Upper lobe of right lung (tissue), 1 donor: ENCODE measurements around the gene HRH3. TPM values are rescaled to one million over a fixed set of nuclear protein-coding genes. Genes with fewer than 3 reads are reported as not detected.

Experiments
- ATAC-seq: fragments of 200-7000 bp; cut with Tn5 transposase; one replicate; pipeline ENCODE4 v1.9.1; 2020; ENCODE audit warnings: mild to moderate bottlenecking, moderate library complexity
- DNase-seq: peaks from one replicate; pipeline ENCODE4 v3.0.0-alpha.2; 2020
- H3K27ac ChIP-seq: fragments of 200-600 bp; one replicate; pipeline ENCODE4 v1.8.0; 2022
- H3K27me3 ChIP-seq: fragments of 200-600 bp; one replicate; pipeline ENCODE4 v1.8.0; 2022; ENCODE audit warnings: mild to moderate bottlenecking
- H3K36me3 ChIP-seq: fragments of 200-600 bp; one replicate; pipeline ENCODE4 v1.8.0; 2022
- H3K4me1 ChIP-seq: fragments of 200-600 bp; one replicate; pipeline ENCODE4 v1.8.0; 2022
- H3K4me3 ChIP-seq: fragments of 200-600 bp; one replicate; pipeline ENCODE4 v1.8.0; 2022; ENCODE audit warnings: mild to moderate bottlenecking
- H3K9me3 ChIP-seq: fragments of 200-600 bp; one replicate; pipeline ENCODE4 v1.8.0; 2022
- CTCF ChIP-seq: fragments of 200-600 bp; IDR thresholded peaks from one replicate; pipeline ENCODE4 v1.8.0; 2022; ENCODE audit warnings: antibody characterized with exemption
- intact Hi-C: fragments of 100-400 bp; cut with DNase I; formaldehyde crosslinking; loops from one replicate; pipeline ENCODE4 v1.11.0; 2022
- total RNA-seq: library from RNA; stranded (reverse); fragmentation: NEBNext Ultra II Directional; extraction: Animal tissue kit (Norgen Biotek cat#: 25700); gene quantifications from one replicate; pipeline ENCODE4 v1.2.1, GENCODE V29; 2021
- donor health status: DM: no; HTN: yes; CAD: no; lungs with severe emphysema.

The HRH3 gene
- total RNA-seq, 1 donor from 2014 or later: not detected

- Histone ChIP-seq H3K36me3 (peaks cover 8% of the 10 kb centered on the region), H3K9me3 (no peaks in the 10 kb centered on the region), H3K4me3 (no peak overlapping the region), H3K27ac (no peak overlapping the region), H3K27me3 (no peaks in the 10 kb centered on the region), H3K4me1 (peaks cover 25% of the 10 kb centered on the region)
- intact Hi-C loops: no loop called here
- DNase-seq: no peak
- no peak for TF ChIP-seq CTCF
- ATAC-seq: no peak
Observed at GRCh38 chr20:62243906-62244515, 23.9 kb upstream of the HRH3 start.

- DNase-seq: no peak
- H3K36me3 ChIP-seq: peaks cover 8% of the 10 kb centered on the region
Observed at GRCh38 chr20:62243106-62243505, 23.0 kb upstream of the HRH3 start.

GRCh38 chr20:62242176-62242575 is 22.1 kb upstream of the HRH3 start:
- Histone ChIP-seq H3K9me3 (no peaks in the 10 kb centered on the region), H3K4me1 (peaks cover 21% of the 10 kb centered on the region), H3K27ac (no peak overlapping the region), H3K36me3 (peaks cover 8% of the 10 kb centered on the region), H3K4me3 (no peak overlapping the region), H3K27me3 (no peaks in the 10 kb centered on the region)
- DNase-seq (no peak), ATAC-seq (no peak)
- TF ChIP-seq CTCF: no peak
- intact Hi-C loops: no loop called here

More at GRCh38 chr20:62243106-62243505, 23.0 kb upstream of the HRH3 start:
- no peak overlapping the region for H3K27ac ChIP-seq
- no peak overlapping the region for H3K4me3 ChIP-seq
- no peaks in the 10 kb centered on the region for H3K27me3 ChIP-seq
- intact Hi-C loops: no loop called here
- H3K4me1 ChIP-seq: peaks cover 21% of the 10 kb centered on the region
- ATAC-seq: no peak
- TF ChIP-seq CTCF: no peak
- no peaks in the 10 kb centered on the region for H3K9me3 ChIP-seq

GRCh38 chr20:62241506-62241905 is 21.4 kb upstream of the HRH3 start:
- intact Hi-C loops: no loop called here
- H3K4me3 ChIP-seq: no peak overlapping the region
- H3K9me3 ChIP-seq: no peaks in the 10 kb centered on the region
- peaks cover 8% of the 10 kb centered on the region for H3K36me3 ChIP-seq
- DNase-seq (no peak), ATAC-seq (no peak)
- H3K27me3 ChIP-seq: no peaks in the 10 kb centered on the region
- peaks cover 21% of the 10 kb centered on the region for H3K4me1 ChIP-seq
- TF ChIP-seq CTCF: no peak
- H3K27ac ChIP-seq: no peak overlapping the region

GRCh38 chr20:62240020-62240685 is 20.1 kb upstream of the HRH3 start:
- no peak for TF ChIP-seq CTCF
- H3K4me3 ChIP-seq: no peak overlapping the region
- intact Hi-C loops: no loop called here
- no peaks in the 10 kb centered on the region for H3K9me3 ChIP-seq
- DNase-seq (no peak), ATAC-seq (no peak)
- H3K4me1 ChIP-seq: peaks cover 21% of the 10 kb centered on the region
- H3K27ac ChIP-seq: no peak overlapping the region
- H3K36me3 ChIP-seq: peaks cover 8% of the 10 kb centered on the region
- H3K27me3 ChIP-seq: no peaks in the 10 kb centered on the region
